K562 (cell line): ENCODE results near the gene ZBTB16. TPM values are rescaled to one million over a fixed set of nuclear protein-coding genes. Genes with fewer than 3 reads are reported as not detected.
A peak's percentile ranks its signal among the peaks of the same experiment; 100 is the strongest.

ENCODE experiments used
- ARID3B ChIP-seq: fragments of 250-450 bp; sonication (Bioruptor Pico); IDR thresholded peaks from 2 replicates; pipeline ENCODE4 v1.4.0; 2020; ENCODE audit warnings: borderline replicate concordance
- ATF2 ChIP-seq: sonication (generic); formaldehyde crosslinking; IDR thresholded peaks from 2 replicates; pipeline ENCODE4 v1.8.1; 2022; ENCODE audit warnings: missing genetic modification reagents
- CC2D1A ChIP-seq: fragments of 450-650 bp; IDR thresholded peaks from 2 replicates; pipeline ENCODE4 v1.6.1; 2017; ENCODE audit warnings: mild to moderate bottlenecking
- CTCF ChIP-seq, 3 experiments: IDR thresholded peaks in 2 of 3; conservative IDR thresholded peaks in 1 of 3; 2 replicates each; pipeline ENCODE4 v1.5.1; 2011 to 2012; ENCODE audit warnings: low read length in 3 of 3, mild to moderate bottlenecking in 3 of 3, control low read depth in 2 of 3, improper control_type of control experiment in 1 of 3, inconsistent platforms in 1 of 3, low read depth in 1 of 3, mixed read lengths in 1 of 3, moderate library complexity in 1 of 3; ENCODE audit not compliant: insufficient read depth in 2 of 3
- MLX ChIP-seq, 2 experiments: fragments of 450-650 bp in 1 of 2; sonication (generic) in 1 of 2; formaldehyde crosslinking; conservative IDR thresholded peaks; 2 replicates each; pipeline versions ENCODE4 v1.4.0 to v1.8.1; 2020 to 2022; ENCODE audit warnings: mild to moderate bottlenecking in 1 of 2, missing genetic modification reagents in 1 of 2
- MYNN ChIP-seq, 2 experiments: sonication (generic); formaldehyde crosslinking in 1 of 2; IDR thresholded peaks; 2 replicates each; pipeline versions ENCODE4 v1.5.0 to v1.6.1; 2016 to 2020; ENCODE audit warnings: antibody characterized with exemption in 1 of 2, missing genetic modification reagents in 1 of 2
- PTRF ChIP-seq: fragments of 450-650 bp; IDR thresholded peaks from 2 replicates; pipeline ENCODE4 v1.6.1; 2016; ENCODE audit warnings: mild to moderate bottlenecking, missing genetic modification characterization, missing compliant biosample characterization
- RAD21 ChIP-seq, 2 experiments: fragments of 250-450 bp in 1 of 2; fragments of 450-650 bp in 1 of 2; sonication (Bioruptor Pico) in 1 of 2; formaldehyde crosslinking in 1 of 2; IDR thresholded peaks in 1 of 2; conservative IDR thresholded peaks in 1 of 2; 2 replicates each; pipeline versions ENCODE4 v1.4.0 to v1.8.0; 2020 to 2022; ENCODE audit warnings: mild to moderate bottlenecking in 2 of 2, moderate library complexity in 1 of 2
- SPI1 ChIP-seq: IDR thresholded peaks from 2 replicates; pipeline ENCODE4 v1.6.1; 2011; ENCODE audit warnings: low read depth, low read length, control low read depth, borderline replicate concordance
- SREBF1 ChIP-seq: fragments of 150-350 bp; IDR thresholded peaks from 2 replicates; pipeline ENCODE4 v1.6.1; 2014; ENCODE audit warnings: antibody characterized with exemption, low read depth, low read length, borderline replicate concordance
- SRSF7 ChIP-seq: fragments of 200-400 bp; formaldehyde crosslinking; optimal IDR thresholded peaks from 2 replicates; pipeline ENCODE3; 2017; ENCODE audit warnings: mild to moderate bottlenecking, low read depth, low read length
- TAF1 ChIP-seq: IDR thresholded peaks from 2 replicates; pipeline ENCODE4 v1.6.1; 2011; ENCODE audit warnings: mild to moderate bottlenecking, low read length, moderate library complexity; ENCODE audit not compliant: insufficient read depth, control insufficient read depth, severe bottlenecking; ENCODE audit errors: extremely low read depth
- TEAD1 ChIP-seq, 2 experiments: fragments of 450-650 bp in 1 of 2; sonication (generic) in 1 of 2; formaldehyde crosslinking; IDR thresholded peaks; 2 replicates each; pipeline versions ENCODE4 v1.4.0 to v1.8.0; 2020 to 2022; ENCODE audit warnings: mild to moderate bottlenecking in 2 of 2, missing genetic modification reagents in 1 of 2
- ZNF316 ChIP-seq: fragments of 450-650 bp; IDR thresholded peaks from 2 replicates; pipeline ENCODE4 v1.6.1; 2016
- ZNF75A ChIP-seq: fragments of 450-650 bp; formaldehyde crosslinking; IDR thresholded peaks from 2 replicates; pipeline ENCODE4 v1.4.0; 2020; ENCODE audit warnings: mild to moderate bottlenecking
- ZNF76 ChIP-seq: fragments of 250-450 bp; sonication (Bioruptor Pico); IDR thresholded peaks from 2 replicates; pipeline ENCODE4 v1.4.0; 2020; ENCODE audit warnings: mild to moderate bottlenecking, moderate library complexity, borderline replicate concordance
- polyA plus RNA-seq, 8 experiments: library from polyadenylated mRNA; depleted of rRNA in 4 of 8; stranded (reverse) in 5 of 8; unstranded in 3 of 8; fragments of >200 nt; fragmentation: Nextera tagmentation in 2 of 8; fragmentation: Illumina TruSeq in 1 of 8; extraction: Ambion mirVana in 2 of 8; extraction: Trizol in 1 of 8; gene quantifications; 2 replicates each; pipeline versions ENCODE4 v1.2.1 to v1.2.3, GENCODE V29; 2011 to 2014; ENCODE audit warnings: inconsistent platforms in 1 of 8, missing spikeins in 1 of 8
- total RNA-seq, 7 experiments: library from RNA; depleted of rRNA in 6 of 7; stranded (reverse); fragments of >200 nt in 6 of 7; fragmentation: Illumina TruSeq in 2 of 7; extraction: Trizol in 2 of 7; gene quantifications; 2 replicates each; pipeline versions ENCODE4 v1.2.1 to v1.2.3, GENCODE V29; 2011 to 2021; ENCODE audit warnings: low replicate concordance in 1 of 7
- TF ChIP-seq, protein P1 (sequence below): fragments of 250-450 bp; sonication (Bioruptor Pico); IDR thresholded peaks from 2 replicates; pipeline ENCODE4 v1.4.0; 2020

ZBTB16 gene
- total and polyA plus RNA-seq, 9 of the 15 experiments (the other 6 are each of a cell fraction or from before 2014, with no cell fraction given) = 0.06 to 0.40 (median 0.24) TPM; not detected in 4

GRCh38 chr11:114262681-114263512 lies 203.4 kb downstream of the ZBTB16 start (continued):
- TF ChIP-seq MLX (CRISPR knock-in tag; conservative IDR thresholded peaks at IDR 0.05) (no peak), SPI1 (peak; percentile 98), CC2D1A (0 out of 2 replicates have a peak, but pooled peaks have one; percentile 47), TAF1 (no peak), ARID3B (CRISPR knock-in tag) (no peak), SREBF1 (no peak), ZNF76 (CRISPR knock-in tag) (no peak), TEAD1 (CRISPR knock-in tag; IDR thresholded peaks at IDR 0.05) (no peak), CTCF (IDR thresholded peaks at IDR 0.05 in 2 of 3, conservative IDR thresholded peaks at IDR 0.05 in 1 of 3; ENCODE audit: insufficient read depth in 2 of 3, low read depth in 1 of 3, low read length in 3 of 3) (peak; percentile 75 to 85 (median 84)), ATF2 (CRISPR knock-in tag) (no peak), SRSF7 (no peak), PTRF (no peak), ZNF316 (peak; percentile 57; the same call in 1 of the 2 replicates), MYNN (IDR thresholded peaks at IDR 0.05) (no peak), MYNN (CRISPR knock-in tag; IDR thresholded peaks at IDR 0.05) (no peak), ZNF75A (CRISPR knock-in tag) (no peak), RAD21 (CRISPR knock-in tag; conservative IDR thresholded peaks at IDR 0.05 in 1 of 2, IDR thresholded peaks at IDR 0.05 in 1 of 2) (peak; percentile 89 to 92)
- TF ChIP-seq, protein P1, sequence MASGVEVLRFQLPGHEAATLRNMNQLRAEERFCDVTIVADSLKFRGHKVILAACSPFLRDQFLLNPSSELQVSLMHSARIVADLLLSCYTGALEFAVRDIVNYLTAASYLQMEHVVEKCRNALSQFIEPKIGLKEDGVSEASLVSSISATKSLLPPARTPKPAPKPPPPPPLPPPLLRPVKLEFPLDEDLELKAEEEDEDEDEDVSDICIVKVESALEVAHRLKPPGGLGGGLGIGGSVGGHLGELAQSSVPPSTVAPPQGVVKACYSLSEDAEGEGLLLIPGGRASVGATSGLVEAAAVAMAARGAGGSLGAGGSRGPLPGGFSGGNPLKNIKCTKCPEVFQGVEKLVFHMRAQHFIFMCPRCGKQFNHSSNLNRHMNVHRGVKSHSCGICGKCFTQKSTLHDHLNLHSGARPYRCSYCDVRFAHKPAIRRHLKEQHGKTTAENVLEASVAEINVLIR (CRISPR knock-in tag) = no peak
